WTC11 (cell line): Measurements from ENCODE around the gene BORCS6. TPM values are rescaled to one million over a fixed set of nuclear protein-coding genes. Genes with fewer than 3 reads are reported as not detected.

Experiments used
- CREM ChIP-seq: sonication (generic); formaldehyde crosslinking; IDR thresholded peaks from 2 replicates; pipeline ENCODE4 v1.8.1; 2022; ENCODE audit warnings: mild to moderate bottlenecking, missing genetic modification reagents, moderate library complexity
- ELF4 ChIP-seq: sonication (generic); formaldehyde crosslinking; IDR thresholded peaks from 2 replicates; pipeline ENCODE4 v1.8.1; 2022; ENCODE audit warnings: low read depth, mild to moderate bottlenecking, moderate library complexity, missing genetic modification reagents
- FOXK1 ChIP-seq: sonication (generic); formaldehyde crosslinking; IDR thresholded peaks from 2 replicates; pipeline ENCODE4 v1.8.0; 2022; ENCODE audit warnings: mild to moderate bottlenecking, moderate library complexity, missing genetic modification reagents
- FOXP1 ChIP-seq: sonication (generic); formaldehyde crosslinking; IDR thresholded peaks from 2 replicates; pipeline ENCODE4 v1.8.0; 2022; ENCODE audit warnings: missing genetic modification reagents, mild to moderate bottlenecking, moderate library complexity, borderline replicate concordance
- JAZF1 ChIP-seq: fragments of 250-450 bp; sonication (Bioruptor Pico); IDR thresholded peaks from 2 replicates; pipeline ENCODE4 v1.9.0; 2021; ENCODE audit warnings: moderate library complexity, mild to moderate bottlenecking, inconsistent platforms
- NFATC4 ChIP-seq: fragments of 250-450 bp; sonication (Bioruptor Pico); IDR thresholded peaks from 2 replicates; pipeline ENCODE4 v1.9.0; 2021; ENCODE audit warnings: mild to moderate bottlenecking
- NR1H2 ChIP-seq: sonication (generic); formaldehyde crosslinking; IDR thresholded peaks from 2 replicates; pipeline ENCODE4 v1.9.0; 2021; ENCODE audit warnings: mild to moderate bottlenecking, moderate library complexity, missing genetic modification reagents
- NR2C2 ChIP-seq: sonication (generic); formaldehyde crosslinking; IDR thresholded peaks from 2 replicates; pipeline ENCODE4 v1.8.0; 2022; ENCODE audit warnings: mild to moderate bottlenecking, missing genetic modification reagents
- OVOL2 ChIP-seq: fragments of 250-450 bp; sonication (Bioruptor Pico); IDR thresholded peaks from 2 replicates; pipeline ENCODE4 v1.9.0; 2021; ENCODE audit warnings: mild to moderate bottlenecking, borderline replicate concordance
- PRRX2 ChIP-seq: fragments of 250-450 bp; sonication (Bioruptor Pico); IDR thresholded peaks from 2 replicates; pipeline ENCODE4 v1.8.0; 2021; ENCODE audit warnings: mild to moderate bottlenecking
- SOX15 ChIP-seq: fragments of 250-450 bp; sonication (Bioruptor Pico); IDR thresholded peaks from 2 replicates; pipeline ENCODE4 v1.9.0; 2021; ENCODE audit warnings: mild to moderate bottlenecking
- ZNF232 ChIP-seq: sonication (generic); formaldehyde crosslinking; IDR thresholded peaks from 2 replicates; pipeline ENCODE4 v1.8.0; 2022; ENCODE audit warnings: mild to moderate bottlenecking, missing genetic modification reagents
- ZNF317 ChIP-seq: sonication (generic); formaldehyde crosslinking; IDR thresholded peaks from 2 replicates; pipeline ENCODE4 v1.8.1; 2023; ENCODE audit warnings: low read depth, mild to moderate bottlenecking, moderate library complexity, missing genetic modification reagents, borderline replicate concordance
- ZNF671 ChIP-seq: fragments of 250-450 bp; sonication (Bioruptor Pico); IDR thresholded peaks from 2 replicates; pipeline ENCODE4 v1.8.0; 2021; ENCODE audit warnings: mild to moderate bottlenecking
- total RNA-seq: library from RNA; stranded (reverse); gene quantifications from 3 replicates; pipeline ENCODE4 v1.2.3, GENCODE V29; 2021
- TF ChIP-seq, protein P1 (sequence below): sonication (generic); formaldehyde crosslinking; IDR thresholded peaks from 2 replicates; pipeline ENCODE4 v1.8.1; 2023; ENCODE audit warnings: mild to moderate bottlenecking, missing genetic modification reagents, moderate library complexity
- TF ChIP-seq, protein P2 (sequence below): sonication (generic); formaldehyde crosslinking; IDR thresholded peaks from 2 replicates; pipeline ENCODE4 v1.8.0; 2022; ENCODE audit warnings: mild to moderate bottlenecking, missing genetic modification reagents
- TF ChIP-seq, protein P3 (sequence below): fragments of 250-450 bp; sonication (Bioruptor Pico); conservative IDR thresholded peaks from 2 replicates; pipeline ENCODE4 v1.9.0; 2021; ENCODE audit warnings: mild to moderate bottlenecking
- TF ChIP-seq, protein P4 (sequence below): sonication (generic); formaldehyde crosslinking; IDR thresholded peaks from 2 replicates; pipeline ENCODE4 v1.8.1; 2023; ENCODE audit warnings: mild to moderate bottlenecking, moderate library complexity, missing genetic modification reagents
- TF ChIP-seq, protein P5 (sequence below): fragments of 250-450 bp; sonication (Bioruptor Pico); IDR thresholded peaks from 2 replicates; pipeline ENCODE4 v1.9.0; 2021; ENCODE audit warnings: mild to moderate bottlenecking
- TF ChIP-seq, protein P6 (sequence below): fragments of 250-450 bp; sonication (Bioruptor Pico); IDR thresholded peaks from 2 replicates; pipeline ENCODE4 v2.1.2; 2022; ENCODE audit warnings: mild to moderate bottlenecking, moderate library complexity
- TF ChIP-seq, protein P7 (sequence below): sonication (generic); formaldehyde crosslinking; IDR thresholded peaks from 2 replicates; pipeline ENCODE4 v1.8.0; 2022; ENCODE audit warnings: mild to moderate bottlenecking, missing genetic modification reagents
- TF ChIP-seq, protein P8 (sequence below): sonication (generic); formaldehyde crosslinking; conservative IDR thresholded peaks from 2 replicates; pipeline ENCODE4 v1.8.1; 2023; ENCODE audit warnings: mild to moderate bottlenecking, low read depth, missing genetic modification reagents, moderate library complexity

The BORCS6 gene
- total RNA-seq, 1 experiment from 2014 or later, result 5.6 TPM

DNA sequence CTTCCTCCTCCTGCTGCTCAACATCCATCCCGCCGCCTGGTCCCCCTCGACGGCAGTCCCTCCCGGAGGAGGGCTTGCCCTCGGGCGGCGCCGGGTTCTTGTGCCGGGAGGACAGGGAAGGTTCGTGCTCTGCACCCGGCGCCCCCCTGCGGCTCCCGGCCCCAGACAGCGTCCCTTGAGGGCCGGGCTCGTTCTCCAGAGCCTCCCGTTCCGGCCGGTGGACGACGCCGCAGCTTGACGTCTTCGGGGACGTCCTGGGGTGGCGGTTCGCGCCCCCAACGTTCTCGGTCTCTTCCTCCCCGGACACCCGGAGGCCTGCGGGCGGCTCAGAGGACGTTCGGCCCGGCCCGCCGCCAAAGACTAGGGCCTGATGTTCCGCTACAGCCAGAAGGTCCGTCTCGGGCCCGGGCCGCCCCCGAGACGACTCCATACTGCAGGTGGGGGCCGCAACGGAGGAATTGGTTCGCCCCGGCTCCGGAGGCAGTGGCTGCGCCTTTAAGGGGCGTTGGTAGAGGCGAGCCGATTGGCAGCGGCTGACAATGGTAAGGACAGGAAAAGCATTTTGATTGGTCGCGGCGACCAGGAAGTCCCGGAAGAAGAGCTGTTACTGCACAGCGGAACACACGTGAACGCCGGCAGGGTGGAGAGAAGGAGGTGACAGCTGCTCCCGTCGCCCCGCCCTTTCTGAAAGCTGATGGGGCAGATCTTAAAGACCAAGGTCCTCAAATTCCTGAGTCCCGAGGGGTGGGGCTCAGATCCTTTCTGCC lies at the start of gene BORCS6 (continued):
- TF ChIP-seq, protein P1, sequence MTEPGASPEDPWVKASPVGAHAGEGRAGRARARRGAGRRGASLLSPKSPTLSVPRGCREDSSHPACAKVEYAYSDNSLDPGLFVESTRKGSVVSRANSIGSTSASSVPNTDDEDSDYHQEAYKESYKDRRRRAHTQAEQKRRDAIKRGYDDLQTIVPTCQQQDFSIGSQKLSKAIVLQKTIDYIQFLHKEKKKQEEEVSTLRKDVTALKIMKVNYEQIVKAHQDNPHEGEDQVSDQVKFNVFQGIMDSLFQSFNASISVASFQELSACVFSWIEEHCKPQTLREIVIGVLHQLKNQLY (CRISPR knock-in tag), result no peak
- TF ChIP-seq ZNF671 (CRISPR knock-in tag), result no peak
- TF ChIP-seq SOX15, result no peak
- TF ChIP-seq, protein P2, sequence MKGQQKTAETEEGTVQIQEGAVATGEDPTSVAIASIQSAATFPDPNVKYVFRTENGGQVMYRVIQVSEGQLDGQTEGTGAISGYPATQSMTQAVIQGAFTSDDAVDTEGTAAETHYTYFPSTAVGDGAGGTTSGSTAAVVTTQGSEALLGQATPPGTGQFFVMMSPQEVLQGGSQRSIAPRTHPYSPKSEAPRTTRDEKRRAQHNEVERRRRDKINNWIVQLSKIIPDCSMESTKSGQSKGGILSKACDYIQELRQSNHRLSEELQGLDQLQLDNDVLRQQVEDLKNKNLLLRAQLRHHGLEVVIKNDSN (CRISPR knock-in tag), result peak; percentile 81
- no peak for TF ChIP-seq ZNF317 (CRISPR knock-in tag)
- TF ChIP-seq FOXP1, result peak; percentile 77; the same call in 1 of the 2 replicates
- TF ChIP-seq, protein P3, sequence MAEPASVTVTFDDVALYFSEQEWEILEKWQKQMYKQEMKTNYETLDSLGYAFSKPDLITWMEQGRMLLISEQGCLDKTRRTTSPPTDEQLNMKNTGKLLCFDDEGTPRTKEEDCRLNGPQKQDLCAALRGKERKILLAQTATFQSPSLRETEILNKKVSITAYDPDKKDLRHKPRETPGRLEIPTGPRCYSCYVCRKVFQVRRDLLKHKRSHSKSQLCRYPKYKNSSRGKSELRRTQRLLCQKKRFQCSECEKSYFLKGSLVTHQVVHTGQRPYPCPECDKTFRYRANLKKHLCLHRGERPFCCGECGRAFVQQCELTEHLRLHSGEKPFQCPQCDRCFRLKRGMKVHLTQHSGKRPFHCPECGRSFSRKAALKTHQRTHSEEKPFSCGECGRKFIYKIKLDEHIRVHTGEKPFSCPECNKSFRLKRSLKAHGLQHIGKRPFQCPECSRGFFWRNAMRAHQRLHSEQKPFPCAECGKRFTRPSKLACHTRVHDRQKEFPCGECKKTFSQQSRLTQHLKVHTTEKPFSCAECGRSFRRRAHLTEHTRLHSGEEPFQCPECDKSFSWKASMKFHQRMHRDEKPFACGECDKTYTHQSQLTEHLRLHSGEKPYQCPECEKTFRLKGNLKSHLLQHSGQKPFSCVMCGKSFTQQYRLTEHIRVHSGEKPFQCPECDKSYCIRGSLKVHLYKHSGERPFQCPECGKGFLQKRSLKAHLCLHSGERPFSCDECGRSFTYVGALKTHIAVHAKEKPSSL, result no peak
- TF ChIP-seq JAZF1 (CRISPR knock-in tag), result no peak
- TF ChIP-seq, protein P4, sequence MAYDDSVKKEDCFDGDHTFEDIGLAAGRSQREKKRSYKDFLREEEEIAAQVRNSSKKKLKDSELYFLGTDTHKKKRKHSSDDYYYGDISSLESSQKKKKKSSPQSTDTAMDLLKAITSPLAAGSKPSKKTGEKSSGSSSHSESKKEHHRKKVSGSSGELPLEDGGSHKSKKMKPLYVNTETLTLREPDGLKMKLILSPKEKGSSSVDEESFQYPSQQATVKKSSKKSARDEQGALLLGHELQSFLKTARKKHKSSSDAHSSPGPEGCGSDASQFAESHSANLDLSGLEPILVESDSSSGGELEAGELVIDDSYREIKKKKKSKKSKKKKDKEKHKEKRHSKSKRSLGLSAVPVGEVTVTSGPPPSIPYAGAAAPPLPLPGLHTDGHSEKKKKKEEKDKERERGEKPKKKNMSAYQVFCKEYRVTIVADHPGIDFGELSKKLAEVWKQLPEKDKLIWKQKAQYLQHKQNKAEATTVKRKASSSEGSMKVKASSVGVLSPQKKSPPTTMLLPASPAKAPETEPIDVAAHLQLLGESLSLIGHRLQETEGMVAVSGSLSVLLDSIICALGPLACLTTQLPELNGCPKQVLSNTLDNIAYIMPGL, result peak; percentile 79
- TF ChIP-seq NR1H2, result no peak
- TF ChIP-seq, protein P5, sequence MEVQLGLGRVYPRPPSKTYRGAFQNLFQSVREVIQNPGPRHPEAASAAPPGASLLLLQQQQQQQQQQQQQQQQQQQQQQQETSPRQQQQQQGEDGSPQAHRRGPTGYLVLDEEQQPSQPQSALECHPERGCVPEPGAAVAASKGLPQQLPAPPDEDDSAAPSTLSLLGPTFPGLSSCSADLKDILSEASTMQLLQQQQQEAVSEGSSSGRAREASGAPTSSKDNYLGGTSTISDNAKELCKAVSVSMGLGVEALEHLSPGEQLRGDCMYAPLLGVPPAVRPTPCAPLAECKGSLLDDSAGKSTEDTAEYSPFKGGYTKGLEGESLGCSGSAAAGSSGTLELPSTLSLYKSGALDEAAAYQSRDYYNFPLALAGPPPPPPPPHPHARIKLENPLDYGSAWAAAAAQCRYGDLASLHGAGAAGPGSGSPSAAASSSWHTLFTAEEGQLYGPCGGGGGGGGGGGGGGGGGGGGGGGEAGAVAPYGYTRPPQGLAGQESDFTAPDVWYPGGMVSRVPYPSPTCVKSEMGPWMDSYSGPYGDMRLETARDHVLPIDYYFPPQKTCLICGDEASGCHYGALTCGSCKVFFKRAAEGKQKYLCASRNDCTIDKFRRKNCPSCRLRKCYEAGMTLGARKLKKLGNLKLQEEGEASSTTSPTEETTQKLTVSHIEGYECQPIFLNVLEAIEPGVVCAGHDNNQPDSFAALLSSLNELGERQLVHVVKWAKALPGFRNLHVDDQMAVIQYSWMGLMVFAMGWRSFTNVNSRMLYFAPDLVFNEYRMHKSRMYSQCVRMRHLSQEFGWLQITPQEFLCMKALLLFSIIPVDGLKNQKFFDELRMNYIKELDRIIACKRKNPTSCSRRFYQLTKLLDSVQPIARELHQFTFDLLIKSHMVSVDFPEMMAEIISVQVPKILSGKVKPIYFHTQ, result no peak
- no peak for TF ChIP-seq PRRX2
- no peak for TF ChIP-seq NFATC4 (CRISPR knock-in tag)
- TF ChIP-seq, protein P6, sequence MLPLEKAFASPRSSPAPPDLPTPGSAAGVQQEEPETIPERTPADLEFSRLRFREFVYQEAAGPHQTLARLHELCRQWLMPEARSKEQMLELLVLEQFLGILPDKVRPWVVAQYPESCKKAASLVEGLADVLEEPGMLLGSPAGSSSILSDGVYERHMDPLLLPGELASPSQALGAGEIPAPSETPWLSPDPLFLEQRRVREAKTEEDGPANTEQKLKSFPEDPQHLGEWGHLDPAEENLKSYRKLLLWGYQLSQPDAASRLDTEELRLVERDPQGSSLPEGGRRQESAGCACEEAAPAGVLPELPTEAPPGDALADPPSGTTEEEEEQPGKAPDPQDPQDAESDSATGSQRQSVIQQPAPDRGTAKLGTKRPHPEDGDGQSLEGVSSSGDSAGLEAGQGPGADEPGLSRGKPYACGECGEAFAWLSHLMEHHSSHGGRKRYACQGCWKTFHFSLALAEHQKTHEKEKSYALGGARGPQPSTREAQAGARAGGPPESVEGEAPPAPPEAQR, result no peak
- TF ChIP-seq CREM (CRISPR knock-in tag), result peak; percentile 63; the same call in 1 of the 2 replicates
- TF ChIP-seq, protein P7, sequence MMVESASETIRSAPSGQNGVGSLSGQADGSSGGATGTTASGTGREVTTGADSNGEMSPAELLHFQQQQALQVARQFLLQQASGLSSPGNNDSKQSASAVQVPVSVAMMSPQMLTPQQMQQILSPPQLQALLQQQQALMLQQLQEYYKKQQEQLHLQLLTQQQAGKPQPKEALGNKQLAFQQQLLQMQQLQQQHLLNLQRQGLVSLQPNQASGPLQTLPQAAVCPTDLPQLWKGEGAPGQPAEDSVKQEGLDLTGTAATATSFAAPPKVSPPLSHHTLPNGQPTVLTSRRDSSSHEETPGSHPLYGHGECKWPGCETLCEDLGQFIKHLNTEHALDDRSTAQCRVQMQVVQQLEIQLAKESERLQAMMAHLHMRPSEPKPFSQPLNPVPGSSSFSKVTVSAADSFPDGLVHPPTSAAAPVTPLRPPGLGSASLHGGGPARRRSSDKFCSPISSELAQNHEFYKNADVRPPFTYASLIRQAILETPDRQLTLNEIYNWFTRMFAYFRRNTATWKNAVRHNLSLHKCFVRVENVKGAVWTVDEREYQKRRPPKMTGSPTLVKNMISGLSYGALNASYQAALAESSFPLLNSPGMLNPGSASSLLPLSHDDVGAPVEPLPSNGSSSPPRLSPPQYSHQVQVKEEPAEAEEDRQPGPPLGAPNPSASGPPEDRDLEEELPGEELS (CRISPR knock-in tag), result 0 out of 2 replicates have a peak, but pooled peaks have one; percentile 18
- TF ChIP-seq, protein P8, sequence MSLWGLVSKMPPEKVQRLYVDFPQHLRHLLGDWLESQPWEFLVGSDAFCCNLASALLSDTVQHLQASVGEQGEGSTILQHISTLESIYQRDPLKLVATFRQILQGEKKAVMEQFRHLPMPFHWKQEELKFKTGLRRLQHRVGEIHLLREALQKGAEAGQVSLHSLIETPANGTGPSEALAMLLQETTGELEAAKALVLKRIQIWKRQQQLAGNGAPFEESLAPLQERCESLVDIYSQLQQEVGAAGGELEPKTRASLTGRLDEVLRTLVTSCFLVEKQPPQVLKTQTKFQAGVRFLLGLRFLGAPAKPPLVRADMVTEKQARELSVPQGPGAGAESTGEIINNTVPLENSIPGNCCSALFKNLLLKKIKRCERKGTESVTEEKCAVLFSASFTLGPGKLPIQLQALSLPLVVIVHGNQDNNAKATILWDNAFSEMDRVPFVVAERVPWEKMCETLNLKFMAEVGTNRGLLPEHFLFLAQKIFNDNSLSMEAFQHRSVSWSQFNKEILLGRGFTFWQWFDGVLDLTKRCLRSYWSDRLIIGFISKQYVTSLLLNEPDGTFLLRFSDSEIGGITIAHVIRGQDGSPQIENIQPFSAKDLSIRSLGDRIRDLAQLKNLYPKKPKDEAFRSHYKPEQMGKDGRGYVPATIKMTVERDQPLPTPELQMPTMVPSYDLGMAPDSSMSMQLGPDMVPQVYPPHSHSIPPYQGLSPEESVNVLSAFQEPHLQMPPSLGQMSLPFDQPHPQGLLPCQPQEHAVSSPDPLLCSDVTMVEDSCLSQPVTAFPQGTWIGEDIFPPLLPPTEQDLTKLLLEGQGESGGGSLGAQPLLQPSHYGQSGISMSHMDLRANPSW (CRISPR knock-in tag), result no peak
- no peak for TF ChIP-seq ELF4 (CRISPR knock-in tag)
- TF ChIP-seq NR2C2 (CRISPR knock-in tag), result no peak
- TF ChIP-seq OVOL2 (CRISPR knock-in tag), result no peak
- 0 out of 2 replicates have a peak, but pooled peaks have one; percentile 36 for TF ChIP-seq FOXK1 (CRISPR knock-in tag)
- TF ChIP-seq ZNF232 (CRISPR knock-in tag), result no peak
